GM11168 (cell line): ENCODE results near the gene ENPP1.

Source experiments
- in situ Hi-C: fragments of 300-500 bp; cut with MboI; formaldehyde crosslinking; loops from one replicate; pipeline ENCODE4 v1.12.0; 2022; ENCODE audit warnings: low sequenced_read_pairs; ENCODE audit not compliant: unreplicated experiment

ENPP1 gene

GRCh38 chr6:131823276-131823902 is 15.6 kb downstream of the ENPP1 start:
- in situ Hi-C loops, result no loop called here

- in situ Hi-C loops, result no loop called here
Observed at GRCh38 chr6:131825946-131826345, 18.1 kb downstream of the ENPP1 start.

- in situ Hi-C loops, result no loop called here
Observed at GRCh38 chr6:131828080-131828479, 20.3 kb downstream of the ENPP1 start.

- in situ Hi-C loops, result no loop called here
Observed at GRCh38 chr6:131828951-131829350, 21.1 kb downstream of the ENPP1 start.

GRCh38 chr6:131831392-131831791 is 23.6 kb downstream of the ENPP1 start:
- in situ Hi-C loops, result no loop called here

GRCh38 chr6:131831886-131832285 is 24.1 kb downstream of the ENPP1 start:
- in situ Hi-C loops, result no loop called here

- in situ Hi-C loops, result no loop called here
Observed at GRCh38 chr6:131832363-131832762, 24.5 kb downstream of the ENPP1 start.

- in situ Hi-C loops, result no loop called here
Observed at GRCh38 chr6:131838051-131838450, 30.2 kb downstream of the ENPP1 start.

GRCh38 chr6:131839388-131839787 is 31.6 kb downstream of the ENPP1 start:
- in situ Hi-C loops, result no loop called here

- in situ Hi-C loops, result no loop called here
Observed at GRCh38 chr6:131840441-131840840, 32.6 kb downstream of the ENPP1 start.

- in situ Hi-C loops, result no loop called here
Observed at GRCh38 chr6:131840936-131841583, 33.2 kb downstream of the ENPP1 start.

GRCh38 chr6:131843768-131844167 is 35.9 kb downstream of the ENPP1 start:
- in situ Hi-C loops, result no loop called here

GRCh38 chr6:131844243-131844841 is 36.5 kb downstream of the ENPP1 start:
- in situ Hi-C loops, result no loop called here

GRCh38 chr6:131846023-131846663 is 38.3 kb downstream of the ENPP1 start:
- in situ Hi-C loops, result no loop called here

- in situ Hi-C loops, result no loop called here
Observed at GRCh38 chr6:131846905-131847304, 39.1 kb downstream of the ENPP1 start.

- in situ Hi-C loops, result no loop called here
Observed at GRCh38 chr6:131849799-131850198, 42.0 kb downstream of the ENPP1 start.

GRCh38 chr6:131851049-131851769 is 43.4 kb downstream of the ENPP1 start:
- in situ Hi-C loops, result no loop called here

GRCh38 chr6:131852200-131852599 is 44.4 kb downstream of the ENPP1 start:
- in situ Hi-C loops, result no loop called here

GRCh38 chr6:131854803-131855202 is 47.0 kb downstream of the ENPP1 start:
- in situ Hi-C loops, result no loop called here

GRCh38 chr6:131858765-131859415 is 51.1 kb downstream of the ENPP1 start:
- in situ Hi-C loops, result no loop called here
